GM23248 (cell line): ENCODE results near the gene PPFIA2.

Source experiments
- EZH2 ChIP-seq: fragments of 200-600 bp; sonication (generic); IDR thresholded peaks from 2 replicates; pipeline ENCODE4 v1.6.1; 2018; ENCODE audit warnings: antibody characterized with exemption, mild to moderate bottlenecking; ENCODE audit not compliant: insufficient read depth, poor library complexity, severe bottlenecking
- EZH2phosphoT487 ChIP-seq: fragments of 200-600 bp; sonication (generic); IDR thresholded peaks from 2 replicates; pipeline ENCODE4 v1.6.1; 2018; ENCODE audit warnings: antibody characterized with exemption, moderate library complexity, mild to moderate bottlenecking, low read depth; ENCODE audit not compliant: insufficient read depth

- TF ChIP-seq EZH2 = no peak
- TF ChIP-seq EZH2phosphoT487 = no peak
Measured at GRCh38 chr12:81570234-81570633, 188.9 kb downstream of the PPFIA2 start.
